ENCODE measurements around the gene RIT1. TPM values are rescaled to one million over a fixed set of nuclear protein-coding genes. Genes with fewer than 3 reads are reported as not detected.
"Not testable (repeated sequence)": the region's sequence is repeated elsewhere in the genome, so short reads cannot be mapped to it uniquely, and the experiment has no call there.

Gene RIT1
- polyA plus RNA-seq, 10 donors, result 20.7 to 33.1 (median 25.6) TPM

- no peak for DNase-seq
These were observed 23.9 kb upstream of the RIT1 start for GRCh38 chr1:155934936-155935590.

GRCh38 chr1:155934097-155934935, 23.2 kb upstream of the RIT1 start, which contains the start of gene KHDC4:
KHDC4 (minus strand) TSS chr1:155934413; CDS start chr1:155934373, 40 bp downstream.
- DNase-seq, result peak; percentile 98 to 99 (median 99)

GRCh38 chr1:155933591-155934096, 22.5 kb upstream of the RIT1 start:
- peak in 1 of 3 donors; percentile 28 for DNase-seq

- DNase-seq, result no peak
These were observed 21.3 kb upstream of the RIT1 start for GRCh38 chr1:155932487-155932886.

GRCh38 chr1:155932081-155932480, 20.9 kb upstream of the RIT1 start:
- no peak for DNase-seq

- DNase-seq, result no peak
These were observed 20.3 kb upstream of the RIT1 start for GRCh38 chr1:155931332-155932038.

- DNase-seq, result not testable (repeated sequence)
These were observed 19.6 kb upstream of the RIT1 start for GRCh38 chr1:155930725-155931124.

- DNase-seq, result no peak
These were observed 17.9 kb upstream of the RIT1 start for GRCh38 chr1:155929057-155929456.

- DNase-seq, result no peak
These were observed 14.4 kb upstream of the RIT1 start for GRCh38 chr1:155925506-155925905.

- no peak for DNase-seq
These were observed 9.6 kb upstream of the RIT1 start for GRCh38 chr1:155920717-155921116.

GRCh38 chr1:155919801-155920200, 8.7 kb upstream of the RIT1 start:
- no peak for DNase-seq

- DNase-seq, result no peak
These were observed 7.5 kb upstream of the RIT1 start for GRCh38 chr1:155918660-155919059.

GRCh38 chr1:155913969-155914757, 3.0 kb upstream of the RIT1 start:
- DNase-seq, result no peak

GRCh38 chr1:155912056-155912536, 947 bp upstream of the RIT1 start:
- DNase-seq, result no peak

GRCh38 chr1:155910621-155911121, 478 bp downstream of the RIT1 start:
- peak in 1 of 3 donors; percentile 68 for DNase-seq

- DNase-seq, result peak in 1 of 3 donors; percentile 19
These were observed 1.3 kb downstream of the RIT1 start for GRCh38 chr1:155909894-155910293.

GRCh38 chr1:155904261-155904660, 6.9 kb downstream of the RIT1 start:
- no peak for DNase-seq

GRCh38 chr1:155900161-155900560, 11.0 kb downstream of the RIT1 start:
- no peak for DNase-seq

GRCh38 chr1:155899683-155900082, 11.5 kb downstream of the RIT1 start:
- DNase-seq, result no peak

GRCh38 chr1:155898888-155899287, 12.3 kb downstream of the RIT1 start:
- no peak for DNase-seq

GRCh38 chr1:155897746-155898145, 13.4 kb downstream of the RIT1 start:
- peak in 1 of 3 donors; percentile 22 for DNase-seq

All from muscle of back (tissue), 11 donors.